ENCODE data around the gene ARHGAP9. TPM values are rescaled to one million over a fixed set of nuclear protein-coding genes. Genes with fewer than 3 reads are reported as not detected.
"Not testable (repeated sequence)": the region's sequence is repeated elsewhere in the genome, so short reads cannot be mapped to it uniquely, and the experiment has no call there.

ARHGAP9 gene
- total RNA-seq, 1 experiment from 2014 or later: 0.44 TPM

DNA sequence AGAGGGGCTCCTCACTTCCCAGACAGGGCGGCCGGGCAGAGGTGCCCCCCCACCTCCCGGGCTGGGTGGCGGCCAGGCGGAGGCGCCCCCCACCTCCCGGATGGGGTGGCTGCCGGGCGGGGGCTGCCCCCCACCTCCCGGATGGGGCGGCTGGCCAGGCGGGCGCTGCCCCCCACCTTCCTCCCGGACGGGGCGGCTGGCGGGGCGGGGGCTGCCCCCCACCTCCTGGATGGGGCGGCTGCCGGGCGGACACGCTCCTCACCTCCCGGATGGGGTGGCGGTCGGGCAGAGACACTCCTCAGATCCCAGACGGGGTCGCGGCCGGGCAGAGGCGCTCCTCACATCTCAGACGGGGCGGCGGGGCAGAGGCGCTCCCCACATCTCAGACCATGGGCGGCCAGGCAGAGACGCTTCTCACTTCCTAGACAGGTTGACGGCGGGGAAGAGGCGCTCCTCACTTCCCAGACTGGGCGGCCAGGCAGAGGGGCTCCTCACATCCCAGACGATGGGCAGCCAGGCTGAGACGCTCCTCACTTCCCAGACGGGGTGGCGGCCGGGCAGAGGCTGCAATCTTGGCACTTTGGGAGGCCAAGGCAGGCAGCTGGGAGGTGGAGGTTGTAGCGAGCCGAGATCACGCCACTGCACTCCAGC lies 15.5 kb upstream of the ARHGAP9 start:
- not testable (repeated sequence) for DNase-seq (ENCODE audit: low read depth)

DNA sequence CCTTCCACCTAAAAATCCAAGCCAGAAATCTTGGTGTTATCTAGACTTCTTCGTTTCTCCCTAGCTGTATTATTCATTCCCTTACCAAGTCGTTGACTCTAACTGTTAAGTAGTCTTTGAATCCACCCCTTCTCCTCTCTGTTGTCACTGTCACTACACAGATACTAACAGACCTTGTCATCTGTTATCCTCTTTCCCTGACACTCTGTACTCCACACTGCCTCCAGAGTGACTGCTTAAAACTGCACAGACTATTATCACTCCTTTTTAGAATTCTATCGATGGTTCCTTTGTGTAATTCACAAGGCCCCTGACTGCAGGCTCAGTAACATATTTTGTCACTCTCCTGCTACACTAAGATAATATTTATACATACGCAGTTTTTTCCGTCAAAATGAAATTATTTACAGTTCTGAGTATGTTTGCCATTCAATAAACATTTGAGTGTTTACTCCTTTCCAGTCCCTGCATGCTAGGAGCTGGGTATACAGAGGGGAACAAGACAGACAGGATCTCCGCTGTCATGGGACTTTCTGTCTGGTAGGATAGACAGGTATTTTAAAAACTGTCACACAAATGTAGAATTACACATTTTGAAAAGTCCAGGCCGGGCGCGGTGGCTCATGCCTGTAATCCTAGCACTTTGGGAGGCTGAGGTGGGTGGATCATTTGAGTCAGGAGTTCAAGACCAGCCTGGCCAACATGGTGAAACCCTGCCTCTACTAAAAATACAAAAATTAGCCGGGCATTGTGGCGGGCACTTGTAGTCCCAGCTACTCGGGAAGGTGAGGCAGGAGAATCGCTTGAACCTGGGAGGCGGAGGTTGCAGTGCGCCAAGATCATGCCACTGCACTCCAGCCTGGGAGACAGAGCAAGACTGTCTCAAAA lies 12.0 kb upstream of the ARHGAP9 start:
- DNase-seq (ENCODE audit: low read depth): no peak

DNA sequence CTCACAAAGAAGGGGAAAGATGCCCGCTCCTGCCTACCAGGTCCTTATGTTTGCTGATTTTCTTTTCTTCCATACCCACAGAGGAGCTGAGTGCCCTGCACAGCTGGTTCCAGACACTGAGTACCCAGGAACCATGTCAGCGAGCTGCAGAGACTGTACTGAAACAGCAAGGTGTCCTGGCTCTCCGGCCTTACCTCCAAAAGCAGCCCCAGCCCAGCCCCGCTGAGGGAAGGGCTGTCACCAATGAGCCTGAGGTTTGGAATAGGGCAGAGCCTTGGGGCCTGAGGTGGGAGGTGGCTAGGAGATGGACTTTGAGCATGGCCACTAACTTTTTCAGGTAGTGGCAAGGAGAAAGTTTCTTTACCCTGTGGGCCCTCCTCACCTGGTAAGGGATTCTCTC lies 10.5 kb upstream of the ARHGAP9 start:
- DNase-seq (ENCODE audit: low read depth): no peak

DNA sequence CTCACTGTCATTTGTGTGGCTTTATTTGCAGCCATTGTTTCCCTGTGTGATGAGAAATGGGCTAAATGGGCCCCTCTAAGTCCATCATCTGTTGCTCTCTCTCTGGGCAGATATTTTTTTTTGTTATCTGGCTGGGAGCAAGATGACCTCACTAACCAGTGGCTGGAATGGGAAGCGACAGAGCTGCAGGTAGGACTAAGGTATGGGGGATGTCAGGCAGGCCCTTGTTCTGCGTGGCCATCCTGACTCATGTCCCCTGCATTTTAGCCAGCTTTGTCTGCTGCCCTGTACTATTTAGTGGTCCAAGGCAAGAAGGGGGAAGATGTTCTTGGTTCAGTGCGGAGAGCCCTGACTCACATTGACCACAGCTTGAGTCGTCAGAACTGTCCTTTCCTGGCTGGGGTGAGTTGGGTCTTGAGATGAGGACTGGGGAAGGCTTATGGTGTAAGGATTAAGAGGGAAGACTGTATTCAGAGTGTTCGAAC lies 9.5 kb upstream of the ARHGAP9 start:
- DNase-seq (ENCODE audit: low read depth): no peak

DNA sequence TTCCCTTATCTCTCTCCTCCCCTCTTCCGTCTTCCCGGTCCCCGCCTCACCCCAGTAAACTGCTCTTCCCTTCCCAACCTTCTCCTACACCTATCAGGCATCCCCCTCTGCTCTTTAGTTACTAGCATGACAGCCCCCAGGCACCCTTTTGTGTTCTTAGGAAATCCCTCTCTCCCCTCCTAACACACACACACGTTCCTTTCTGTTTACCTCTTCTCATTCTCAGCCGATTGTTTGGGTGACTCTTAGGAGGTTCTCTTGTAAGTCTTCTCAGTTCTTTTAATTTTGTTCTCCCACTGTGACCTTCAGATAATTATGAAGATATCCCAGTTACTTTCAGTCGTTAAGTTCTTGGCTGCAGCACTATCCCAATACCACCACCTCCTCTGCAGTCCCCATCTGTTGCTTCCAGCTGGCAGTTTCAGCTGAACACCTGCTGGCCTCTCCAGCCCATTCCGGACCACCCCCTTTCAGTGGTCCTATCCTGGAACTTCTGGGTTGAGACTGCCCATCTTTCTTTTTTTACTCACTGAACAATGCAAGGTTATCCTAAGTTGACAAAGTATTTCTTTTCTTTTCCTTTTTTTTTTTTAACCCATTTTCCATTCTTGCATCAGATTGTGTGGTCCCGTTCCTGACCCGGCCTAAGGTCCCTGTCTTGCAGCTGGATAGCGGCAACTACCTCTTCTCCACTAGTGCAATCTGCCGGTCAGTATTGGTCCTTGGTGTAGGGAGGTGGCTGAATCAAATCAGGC lies 8.9 kb upstream of the ARHGAP9 start:
- no peak for DNase-seq (ENCODE audit: low read depth)

DNA sequence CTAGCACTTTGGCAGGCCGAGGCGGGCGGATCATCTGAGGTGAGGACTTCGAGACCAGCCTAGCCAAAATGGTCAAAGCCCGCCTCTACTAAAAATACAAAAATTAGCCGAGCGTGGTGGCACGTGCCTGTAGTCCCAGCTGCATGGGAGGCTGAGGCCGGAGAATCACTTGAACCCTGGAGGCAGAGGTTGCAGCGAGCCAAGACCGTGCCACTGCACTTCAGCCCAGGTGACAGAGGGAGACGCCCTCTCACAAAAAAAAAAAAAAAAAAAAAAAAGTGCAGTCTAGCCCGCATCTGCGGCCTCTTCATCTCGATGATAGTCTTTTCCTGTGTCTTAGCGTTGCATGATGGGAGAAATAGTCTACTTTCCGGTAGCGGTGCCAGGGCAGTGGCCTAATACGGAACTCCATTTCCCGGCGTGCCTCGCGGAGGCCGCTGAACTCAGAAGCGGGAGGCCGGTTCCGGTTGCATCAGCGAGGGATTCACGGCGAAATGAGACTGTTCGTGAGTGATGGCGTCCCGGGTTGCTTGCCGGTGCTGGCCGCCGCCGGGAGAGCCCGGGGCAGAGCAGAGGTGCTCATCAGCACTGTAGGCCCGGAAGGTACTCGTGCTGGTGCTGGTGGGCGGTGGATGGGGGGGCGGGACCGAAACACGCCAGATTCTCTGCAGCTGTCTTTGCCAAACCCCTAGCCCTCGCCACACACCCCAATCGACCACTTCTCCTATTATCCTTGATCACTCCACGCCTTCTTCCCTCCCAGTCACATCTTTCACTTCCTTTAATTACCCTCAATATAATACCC lies 8.1 kb upstream of the ARHGAP9 start, which contains the start of gene MARS1:
TSS of gene MARS1 (plus strand) at position 472 of the 805 bp plus-strand sequence. CDS start at position 495, 23 bp downstream.
- DNase-seq (ENCODE audit: low read depth): peak; percentile 97

DNA sequence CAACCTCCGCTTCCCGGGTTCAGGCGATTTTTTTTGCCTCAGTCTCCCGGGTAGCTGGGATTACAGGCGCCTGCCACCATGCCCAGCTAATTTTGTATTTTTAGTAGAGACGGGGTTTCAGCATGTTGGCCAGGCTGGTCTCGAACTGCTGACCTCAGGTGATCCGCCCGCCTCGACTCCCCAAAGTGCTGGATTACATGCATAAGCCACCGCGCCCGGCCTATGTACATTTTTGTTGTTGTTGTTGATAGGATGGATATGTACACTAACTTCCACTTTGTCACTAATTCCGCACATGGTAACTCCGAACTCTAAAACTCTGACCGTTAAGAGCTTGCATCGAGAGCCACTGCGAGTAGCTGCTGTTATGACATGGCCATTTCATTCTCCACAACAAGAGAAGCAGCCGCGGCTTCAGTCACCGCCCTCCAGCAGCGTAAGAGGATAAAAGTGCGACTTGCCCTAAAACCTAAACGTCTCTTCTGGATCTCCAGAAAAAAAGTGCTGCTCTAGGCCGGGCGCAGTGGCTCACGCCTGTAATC lies 7.5 kb upstream of the ARHGAP9 start:
- DNase-seq (ENCODE audit: low read depth): no peak

DNA sequence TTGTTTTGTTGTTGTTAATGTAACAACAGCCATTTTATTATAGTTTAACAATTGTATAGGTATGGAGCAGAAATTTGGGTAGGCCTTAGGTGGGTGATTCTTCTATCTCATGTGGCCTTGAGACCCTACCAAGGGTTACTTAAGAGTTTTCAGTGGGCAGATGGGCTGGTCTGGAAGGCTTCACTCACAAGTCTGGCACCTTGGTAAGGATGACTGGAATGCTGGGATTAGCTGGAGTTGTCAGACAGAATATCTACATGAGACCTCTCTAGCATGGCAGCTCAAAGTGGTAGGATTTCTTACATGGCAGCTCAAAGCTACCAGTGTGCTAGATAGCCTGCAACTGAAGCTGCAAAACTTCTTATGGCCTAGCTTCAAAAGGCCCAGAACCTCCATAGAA lies 6.0 kb upstream of the ARHGAP9 start:
- DNase-seq (ENCODE audit: low read depth): no peak

DNA sequence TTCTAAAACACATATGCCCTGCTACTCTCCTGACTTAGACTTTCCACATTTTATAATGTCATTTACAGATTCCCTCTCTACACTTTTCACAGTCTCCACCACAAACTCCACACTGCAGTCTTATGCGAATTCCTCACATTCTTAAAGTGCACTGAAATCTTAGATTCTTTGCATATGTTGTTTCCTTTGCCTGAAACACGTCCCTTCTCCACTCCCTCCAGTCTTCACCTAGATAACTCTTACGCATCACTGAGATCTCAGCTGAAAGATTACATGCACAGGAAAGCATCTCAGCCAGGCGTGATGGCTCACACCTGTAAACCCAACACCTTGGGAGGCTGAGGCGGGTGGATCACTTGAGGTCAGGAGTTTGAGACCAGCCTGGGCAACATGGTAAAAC lies 3.8 kb upstream of the ARHGAP9 start:
- DNase-seq (ENCODE audit: low read depth): no peak

DNA sequence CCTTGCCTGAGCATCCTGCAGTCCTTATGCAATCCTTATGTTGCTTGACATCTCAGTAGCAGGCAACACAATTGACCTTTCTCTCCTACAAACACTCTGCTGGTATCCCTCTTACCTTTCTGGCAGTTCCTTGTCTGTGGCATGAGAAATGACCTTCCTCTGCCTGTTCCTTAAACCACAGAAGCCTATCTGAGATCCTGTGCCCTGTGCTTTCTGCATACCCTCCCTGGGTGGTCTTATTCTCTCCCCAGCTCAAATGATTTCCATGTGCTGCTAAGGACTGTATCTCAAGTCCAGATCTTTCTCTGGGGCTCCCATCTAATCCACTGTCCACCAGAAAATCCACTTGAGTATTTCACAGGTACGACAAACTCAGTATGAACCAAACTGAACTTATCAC lies 2.0 kb upstream of the ARHGAP9 start:
- DNase-seq (ENCODE audit: low read depth): no peak

DNA sequence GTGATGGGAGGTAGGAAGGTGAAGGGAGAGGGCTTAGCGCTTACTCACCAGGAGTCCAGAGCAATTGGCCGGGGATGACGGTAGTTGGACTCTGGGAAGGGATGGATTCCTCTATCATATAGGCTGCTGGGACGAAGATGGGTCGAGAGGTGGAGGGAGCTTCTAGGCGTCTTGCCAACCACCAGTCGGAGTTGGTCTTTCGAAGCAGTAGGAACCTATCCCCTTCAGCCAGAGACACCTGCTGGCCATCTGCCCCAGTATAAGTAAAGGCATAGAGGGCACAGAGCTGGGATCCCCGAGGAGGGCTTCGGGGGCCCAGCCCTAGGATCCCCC lies 657 bp downstream of the ARHGAP9 start:
- no peak for DNase-seq (ENCODE audit: low read depth)

DNA sequence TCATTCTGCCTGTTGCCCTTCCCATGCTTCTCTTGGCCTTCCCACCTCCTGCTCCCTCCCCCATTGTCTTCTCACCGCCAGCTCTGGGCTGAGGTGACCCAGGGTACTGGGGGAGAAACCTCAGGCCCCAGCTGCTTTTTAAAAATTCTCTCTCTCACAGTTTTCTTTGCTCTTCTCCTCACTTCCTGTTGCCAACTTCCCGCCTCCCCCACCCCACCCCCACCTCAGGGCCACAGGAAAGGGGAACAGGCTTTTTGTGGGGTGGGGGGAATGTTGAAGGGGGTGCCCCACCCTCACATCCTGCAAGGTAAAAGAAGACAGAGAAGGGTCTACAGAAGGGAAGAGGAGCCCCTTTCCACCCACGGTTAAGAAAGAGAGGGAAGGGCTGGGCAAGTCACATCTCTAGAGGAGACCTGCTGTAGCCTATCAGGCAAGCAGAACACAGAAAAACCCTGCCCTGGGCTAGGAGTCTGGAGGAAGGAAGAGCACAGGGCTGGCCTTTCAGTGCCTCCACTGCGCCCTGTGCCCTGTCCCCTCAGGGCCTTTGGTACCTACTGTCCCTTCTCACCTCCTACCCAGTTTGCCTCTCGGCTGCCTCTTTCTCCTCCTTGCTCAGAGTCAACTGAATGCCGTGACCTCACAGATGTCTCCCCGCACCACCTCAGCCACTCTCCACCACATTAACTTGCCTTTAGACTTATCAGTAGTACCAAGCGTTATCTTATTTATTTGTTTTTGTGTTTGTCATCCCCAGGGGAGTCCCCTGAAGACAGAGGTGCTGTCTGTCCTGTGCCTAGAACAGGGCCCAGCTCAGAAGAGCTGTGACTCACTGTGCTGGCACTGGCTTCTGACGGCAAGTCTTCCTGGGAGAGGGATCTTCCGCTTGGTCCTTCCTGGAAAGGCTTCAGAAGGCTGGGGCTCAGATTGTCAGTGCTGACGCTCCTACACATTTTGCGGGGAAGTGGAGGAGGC lies 1.7 kb downstream of the ARHGAP9 start:
- peak; percentile 38 for DNase-seq (ENCODE audit: low read depth)

DNA sequence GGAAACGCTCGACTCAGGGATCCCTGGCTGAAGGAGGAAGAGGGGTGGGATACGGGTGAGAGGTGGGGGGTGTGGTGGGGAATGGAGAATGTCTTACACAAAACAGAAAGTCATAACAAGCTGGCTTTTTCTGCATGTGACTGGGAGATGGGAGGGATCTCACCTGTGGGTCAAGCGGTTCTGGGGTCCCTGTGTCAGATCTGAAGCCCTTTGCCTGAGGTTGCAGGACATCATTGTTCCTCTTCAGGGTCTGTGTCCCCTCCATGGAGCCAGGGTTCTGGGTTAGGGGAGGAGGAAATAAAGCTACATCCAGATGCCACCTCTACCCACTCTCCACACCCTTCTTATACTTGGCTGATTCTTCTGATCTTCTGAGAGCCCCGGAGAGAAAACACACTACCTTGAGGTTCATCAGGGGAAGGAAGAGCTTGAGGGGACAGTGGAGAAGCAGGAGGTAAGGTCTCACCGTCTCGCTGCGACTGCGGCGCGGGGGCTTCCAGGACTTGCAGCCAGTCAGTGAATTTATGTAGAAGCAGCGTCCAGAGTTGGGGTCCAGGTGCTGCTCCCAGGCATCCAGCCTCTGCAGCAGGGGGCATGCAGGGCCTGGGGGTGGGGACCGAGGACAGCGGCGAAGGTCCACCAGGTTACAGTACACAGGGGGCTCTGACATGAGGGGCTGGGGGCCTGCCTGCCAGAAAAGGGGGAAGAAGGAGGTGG lies 2.5 kb downstream of the ARHGAP9 start:
- DNase-seq (ENCODE audit: low read depth): no peak

DNA sequence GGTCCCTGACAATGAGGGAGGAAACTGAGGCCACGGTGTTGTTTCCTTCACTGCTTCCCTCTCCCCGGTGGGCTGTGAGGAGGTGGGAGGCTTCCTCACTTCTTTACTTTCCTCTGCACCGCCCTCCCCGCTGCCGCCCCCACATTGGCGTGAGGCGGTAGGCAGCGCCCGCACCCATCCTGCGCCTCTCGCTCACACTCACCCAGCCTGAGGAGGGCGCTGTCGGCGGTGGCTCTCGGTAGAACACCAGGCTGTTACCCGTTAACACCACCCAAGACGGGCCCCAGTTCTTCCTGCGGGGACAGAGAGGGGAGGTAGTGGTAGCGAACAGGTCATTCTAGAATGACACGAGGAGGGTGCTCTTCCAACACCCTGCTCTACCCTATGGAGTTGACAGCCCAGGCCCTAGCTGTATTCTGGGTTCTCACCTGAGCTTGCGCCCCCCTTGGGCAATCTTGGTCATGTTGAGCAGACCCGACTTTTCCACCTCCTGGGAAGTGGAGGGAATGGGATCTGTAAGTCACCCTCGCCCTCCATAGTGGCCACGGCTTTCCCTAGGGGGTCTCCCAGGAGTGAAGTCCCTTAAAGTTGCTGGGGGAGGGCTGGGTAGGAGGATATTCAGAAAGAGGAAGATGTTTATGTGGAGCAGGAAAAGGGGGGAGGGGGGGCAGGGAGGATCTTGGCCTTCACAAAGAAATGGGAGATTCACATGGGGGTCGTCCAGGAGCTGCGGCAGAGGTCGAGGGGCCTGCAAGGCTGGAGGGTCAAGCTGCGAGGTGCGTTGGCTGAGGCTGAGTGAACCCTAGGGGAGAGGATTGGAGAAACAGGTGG lies 3.3 kb downstream of the ARHGAP9 start:
- DNase-seq (ENCODE audit: low read depth): no peak

DNA sequence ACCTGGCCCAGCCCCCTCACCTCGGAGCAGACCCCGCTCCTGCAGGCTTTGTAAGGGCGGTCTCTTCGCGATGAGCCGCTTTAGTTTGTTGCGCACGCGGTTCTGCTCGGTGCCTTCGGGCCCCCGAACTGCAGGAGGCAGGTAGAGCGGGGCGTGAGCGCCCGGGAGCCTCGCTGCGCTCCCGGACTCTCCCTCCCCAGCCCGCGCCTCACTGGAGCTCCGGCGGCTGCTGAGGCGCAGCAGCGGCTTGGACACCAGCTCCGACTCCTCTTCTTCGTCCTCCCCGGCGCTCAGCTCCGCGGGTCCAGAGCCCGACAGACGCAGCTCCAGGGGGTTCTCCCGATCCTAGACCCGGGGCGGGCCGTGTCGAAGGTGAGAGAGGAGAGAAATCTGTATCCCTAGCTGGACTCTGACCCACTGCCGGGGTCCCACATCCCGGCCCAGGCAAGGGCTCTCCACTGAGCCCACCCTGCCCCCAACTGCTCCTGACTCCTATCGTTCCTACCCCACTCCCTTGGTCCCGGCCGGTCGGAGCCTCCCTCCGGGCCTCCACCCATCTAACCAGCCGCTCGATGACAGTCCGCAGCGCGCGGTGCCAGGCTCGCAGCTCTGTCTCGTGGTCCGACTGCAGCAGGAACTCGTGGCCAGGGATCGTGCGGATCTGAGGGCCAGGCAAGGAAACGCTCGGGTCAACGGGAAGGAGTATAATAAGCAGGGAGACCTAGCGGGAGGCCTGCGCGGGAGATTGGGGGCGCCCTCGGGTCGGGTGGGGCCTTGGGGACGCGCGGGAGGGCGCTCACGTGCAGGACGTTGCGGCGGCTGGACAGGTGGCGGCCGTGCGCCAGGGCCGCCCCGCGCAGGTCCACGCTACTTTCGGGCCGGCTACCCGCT lies 4.2 kb downstream of the ARHGAP9 start:
- DNase-seq (ENCODE audit: low read depth): no peak

DNA sequence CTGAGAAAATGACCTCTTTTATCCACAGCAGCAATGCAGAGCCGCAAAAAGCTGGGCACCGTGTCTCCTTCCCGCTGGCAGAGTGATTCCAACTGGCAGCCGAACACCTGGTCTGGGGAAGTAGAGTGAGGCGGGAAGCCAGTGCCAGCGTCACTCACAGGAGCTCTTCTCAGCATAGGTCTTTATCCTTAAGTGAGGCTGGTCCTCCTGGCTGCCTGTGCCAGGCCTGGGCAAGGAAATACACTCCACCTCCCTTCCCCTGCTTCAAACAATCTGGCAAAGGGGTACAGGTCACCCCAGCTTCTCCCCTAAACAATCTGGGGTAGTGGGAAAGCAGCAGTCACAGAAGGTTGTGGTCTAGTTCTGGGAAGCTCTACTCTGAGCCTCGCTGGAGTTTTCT lies 4.8 kb downstream of the ARHGAP9 start:
- no peak for DNase-seq (ENCODE audit: low read depth)

DNA sequence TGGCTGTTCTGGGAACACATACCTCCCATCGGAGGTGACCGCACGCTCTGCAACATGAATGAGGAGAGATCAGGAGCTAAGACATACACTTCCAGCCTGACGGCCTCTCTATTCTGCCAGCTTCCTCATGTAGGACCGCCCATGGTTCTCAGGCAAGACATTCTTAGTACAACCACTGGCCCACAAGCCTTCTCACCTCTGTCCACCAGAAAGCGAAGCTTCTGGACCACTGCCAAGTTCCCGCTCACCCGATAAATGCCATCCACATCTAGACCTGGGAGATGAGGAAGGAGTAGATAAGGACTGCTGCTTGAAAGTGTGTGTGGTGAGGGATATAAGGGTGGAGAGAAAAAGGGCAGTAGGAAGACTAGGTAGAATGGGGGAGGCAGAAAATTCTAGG lies 5.2 kb downstream of the ARHGAP9 start:
- no peak for DNase-seq (ENCODE audit: low read depth)

Measured in M059J (cell line).